Forelimb muscle (tissue), 1 donor: Measurements from ENCODE around the gene MYO18B. TPM values are rescaled to one million over a fixed set of nuclear protein-coding genes. Genes with fewer than 3 reads are reported as not detected.

ENCODE experiments used
- DNase-seq: peaks from one replicate; pipeline ENCODE4 v3.0.0-alpha.2; 2013; ENCODE audit warnings: low read depth
- polyA plus RNA-seq: library from polyadenylated mRNA; unstranded; fragments of 120-200 nt; gene quantifications from one replicate; pipeline ENCODE4 v1.2.1, GENCODE V29; 2013; ENCODE audit not compliant: insufficient read length

MYO18B gene
- polyA plus RNA-seq, 1 donor = 117 TPM

DNA sequence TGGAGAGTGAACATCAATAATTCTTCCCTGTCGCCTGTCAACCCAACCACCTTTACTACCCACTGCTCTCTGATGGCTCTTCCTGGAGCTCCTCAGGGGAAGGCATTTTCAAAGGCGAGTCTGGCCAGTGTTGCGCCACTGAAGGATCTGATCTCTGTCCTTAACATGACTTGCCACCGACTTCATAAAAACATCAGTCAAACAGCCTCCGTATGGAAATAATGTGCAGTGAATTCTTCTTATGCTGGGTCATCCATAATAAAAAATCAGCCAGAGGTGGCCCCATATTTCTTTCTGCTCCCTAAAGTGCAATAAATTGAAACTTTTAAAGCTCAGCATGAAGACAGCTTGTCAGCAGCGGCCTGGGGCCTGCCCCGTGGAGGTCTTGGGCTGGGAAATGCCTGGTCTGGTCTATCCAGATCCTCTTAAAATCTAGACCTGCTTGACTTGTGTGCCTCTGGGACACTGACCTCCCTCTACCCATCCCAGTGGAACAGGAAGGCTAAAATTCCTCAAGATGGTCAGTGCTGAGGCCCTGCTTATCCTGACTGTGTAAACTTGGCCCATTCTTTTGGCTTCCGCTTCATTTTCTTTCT, 199.5 kb downstream of the MYO18B start:
- DNase-seq = no peak

DNA sequence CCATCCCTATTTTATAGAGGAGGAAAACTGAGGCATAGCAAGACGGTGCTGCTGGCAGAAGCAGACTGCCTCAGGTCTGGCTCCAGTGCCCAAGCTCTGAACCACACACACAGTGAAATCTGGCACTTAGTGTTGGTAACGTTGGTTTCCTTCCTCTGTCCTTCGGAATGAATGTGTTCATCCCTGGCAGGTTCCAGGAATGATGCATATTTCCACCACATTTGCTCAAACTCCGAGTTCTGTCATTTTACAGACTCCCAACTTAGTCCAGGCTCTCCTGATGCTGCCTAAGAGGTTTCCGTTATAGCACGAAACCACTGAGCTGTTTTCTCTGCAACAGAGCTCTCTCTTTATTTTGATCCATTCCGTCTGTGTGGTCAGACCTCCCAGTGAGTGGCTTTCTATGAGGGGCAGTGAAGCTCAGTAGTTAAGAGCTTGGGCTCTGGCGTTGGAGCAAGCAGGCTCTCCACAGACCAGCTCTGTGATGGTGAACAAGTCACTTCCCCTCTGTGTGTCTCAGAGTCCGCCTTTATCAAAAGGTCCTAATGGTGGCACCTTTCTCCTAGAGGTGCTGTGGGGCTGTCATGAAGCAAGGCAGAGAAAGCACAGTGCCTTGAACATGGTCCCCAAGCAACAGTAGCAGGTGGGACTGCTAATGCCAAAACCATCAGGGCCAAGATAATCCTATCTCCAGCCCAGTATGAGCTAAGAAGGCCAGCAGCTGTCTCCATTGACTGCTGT, 200.3 kb downstream of the MYO18B start:
- DNase-seq = no peak

DNA sequence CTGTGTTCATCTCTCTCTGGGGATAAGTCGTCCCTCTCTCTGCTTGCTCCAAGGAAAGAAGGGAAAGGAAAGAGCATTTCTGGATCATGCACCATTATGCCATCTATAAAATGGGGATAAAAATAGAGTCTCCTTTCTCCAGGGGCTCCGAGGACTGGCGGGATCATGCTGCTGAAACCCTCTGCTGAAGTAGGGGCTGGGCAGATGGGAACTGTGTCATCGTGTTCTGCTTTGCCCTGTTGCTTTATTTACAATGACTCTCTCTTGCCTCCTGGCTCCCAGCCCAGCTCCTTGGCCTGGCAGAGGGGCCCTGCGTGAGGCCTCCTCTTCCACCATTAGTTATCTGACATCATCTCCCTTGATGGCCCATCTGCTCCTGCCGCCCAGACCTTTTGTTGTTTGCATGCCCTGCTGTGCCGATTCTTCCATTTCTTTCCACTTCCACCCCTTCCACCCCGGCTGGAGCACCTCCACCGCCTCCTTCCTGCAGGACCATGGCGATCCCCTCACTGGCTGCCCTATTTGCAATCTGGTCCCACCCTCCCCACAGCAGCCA, 200.9 kb downstream of the MYO18B start:
- DNase-seq = no peak

DNA sequence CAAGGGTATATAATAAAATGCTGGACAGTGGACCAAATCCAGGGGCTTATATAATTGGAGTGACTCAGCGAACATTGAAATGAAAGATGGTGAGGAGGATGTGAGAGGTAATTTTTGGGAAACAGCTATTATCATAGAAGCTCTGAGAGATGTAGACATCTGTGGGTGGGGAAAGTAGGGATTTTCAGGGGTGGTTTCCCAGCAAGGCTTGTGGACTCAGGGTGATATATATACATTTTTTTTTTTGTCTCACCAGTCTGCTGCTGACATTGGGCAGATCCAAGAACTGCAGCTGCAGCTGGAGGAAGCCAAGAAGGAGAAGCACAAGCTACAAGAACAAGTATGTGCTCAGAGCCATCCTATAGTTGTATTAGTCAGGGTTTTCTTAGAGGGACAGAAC, 208.1 kb downstream of the MYO18B start:
- DNase-seq = no peak

DNA sequence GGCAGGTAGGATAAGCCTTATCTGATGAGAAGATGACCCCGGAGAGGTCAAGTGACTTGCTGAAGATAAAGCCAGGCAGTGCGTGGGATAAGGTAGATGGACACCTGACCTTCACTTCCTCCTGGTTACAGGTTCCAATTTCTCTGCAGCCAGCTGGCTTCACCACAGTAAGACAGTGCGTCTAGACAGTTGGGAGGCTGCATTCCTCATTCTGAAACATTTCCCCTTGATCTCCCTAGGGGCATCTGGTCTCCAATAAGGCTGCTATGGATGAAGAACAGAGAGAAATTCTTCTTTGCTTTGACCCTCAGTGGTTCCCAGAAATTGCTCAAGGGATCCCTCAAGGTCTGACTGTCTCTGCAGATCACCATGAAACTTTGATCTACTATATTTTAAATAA, 211.3 kb downstream of the MYO18B start:
- DNase-seq = no peak

DNA sequence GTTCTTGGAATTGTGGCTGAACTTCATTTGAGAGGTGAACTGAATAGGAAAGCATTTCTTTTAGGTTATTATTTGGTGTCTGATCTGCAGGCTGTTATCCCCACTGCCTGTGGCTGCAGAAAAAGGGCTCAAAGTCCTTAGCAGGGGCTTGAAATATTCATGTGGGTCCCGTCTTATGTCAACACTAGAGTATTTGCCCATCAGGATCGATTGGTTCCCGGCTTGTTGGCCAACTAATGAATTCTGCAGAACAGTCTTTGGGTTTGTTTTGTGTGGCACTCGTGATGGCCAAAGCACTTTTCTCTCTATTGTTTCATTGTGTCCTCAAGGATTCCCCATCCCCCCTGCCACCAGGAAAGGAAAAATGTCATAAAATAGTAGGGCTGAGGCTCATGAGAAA, 211.9 kb downstream of the MYO18B start:
- DNase-seq = no peak

DNA sequence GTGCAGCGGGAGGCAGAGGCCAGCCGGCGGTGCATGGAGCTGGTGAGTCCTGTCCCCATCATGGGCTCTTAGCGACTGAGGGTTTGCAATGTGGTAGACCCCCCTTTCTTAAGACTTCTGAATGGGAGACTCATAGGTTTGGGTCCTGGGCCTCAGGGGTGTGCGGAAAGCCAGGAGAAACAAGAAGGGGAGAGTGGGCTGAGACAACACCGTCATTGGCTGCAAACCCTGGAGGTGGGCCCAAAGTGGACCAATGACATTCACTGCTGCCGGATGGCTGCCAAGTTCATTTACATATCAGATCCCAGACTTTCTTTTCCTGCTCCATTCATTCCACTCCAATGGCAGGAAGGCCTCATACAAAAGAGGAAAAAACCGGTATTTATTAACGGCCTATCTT, 213.3 kb downstream of the MYO18B start:
- DNase-seq = no peak

DNA sequence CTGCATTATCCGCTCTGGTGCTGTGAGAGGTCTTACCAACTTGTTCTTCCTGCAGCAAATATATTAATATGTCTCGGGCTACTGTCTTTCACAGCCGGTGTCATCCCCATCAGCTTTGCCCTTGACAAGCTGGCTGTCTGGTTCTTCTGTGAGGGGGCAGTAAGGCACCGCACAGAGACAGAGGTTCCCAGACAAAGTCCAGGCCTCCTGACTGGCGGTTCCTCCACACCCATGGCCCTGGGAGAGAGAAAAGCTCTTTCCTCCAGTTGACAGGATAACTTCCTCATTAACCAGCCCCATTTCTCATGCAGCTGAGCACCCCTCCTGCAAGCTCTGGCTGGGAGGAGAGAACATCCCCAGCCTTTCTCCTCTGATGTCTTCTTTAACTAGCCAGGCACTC, 214.8 kb downstream of the MYO18B start:
- DNase-seq = no peak

DNA sequence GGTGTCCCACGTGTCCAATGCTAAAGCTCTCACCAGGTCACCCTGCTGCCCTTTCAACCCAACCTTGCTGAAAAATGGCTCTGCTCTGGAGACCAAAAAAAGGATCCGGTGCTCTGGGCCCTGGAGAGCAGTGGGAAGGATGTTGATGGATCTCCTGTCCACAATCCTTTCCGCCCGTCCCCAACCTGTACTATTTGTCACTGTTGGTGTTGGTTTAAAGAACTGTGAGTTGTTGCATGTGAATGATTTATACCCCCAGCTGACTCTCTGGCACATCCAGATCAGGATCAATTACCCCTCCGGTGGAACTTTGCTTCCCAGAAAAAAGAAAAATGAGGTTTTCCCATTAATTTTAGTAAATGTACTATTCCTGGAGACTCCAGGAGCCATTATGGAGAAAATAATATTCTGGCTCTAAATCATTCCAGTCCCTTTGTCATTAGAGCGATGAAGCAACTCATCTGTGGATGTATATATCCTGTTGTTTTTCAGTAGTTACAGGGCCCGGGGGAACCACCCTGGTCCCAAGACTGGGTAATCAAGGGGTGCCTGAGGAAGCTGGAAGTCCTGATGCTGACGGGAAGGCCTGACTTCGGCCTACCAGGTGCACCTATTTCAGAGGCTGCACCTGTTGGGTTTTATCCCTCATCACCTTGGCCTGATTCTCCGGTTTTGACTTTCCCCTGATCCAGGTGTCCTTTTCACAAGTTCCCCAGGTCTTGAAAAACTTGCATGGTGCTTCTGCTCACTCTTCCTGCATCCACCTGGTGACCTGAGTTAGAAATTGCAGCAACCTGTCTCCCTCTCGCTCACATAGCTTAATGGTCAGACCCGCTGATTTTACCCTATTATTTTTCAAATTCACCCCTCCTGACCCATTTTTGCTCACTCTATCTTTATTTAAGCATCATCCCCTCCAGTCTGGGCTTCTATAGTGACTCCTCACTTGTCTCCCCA, 218.1 kb downstream of the MYO18B start:
- DNase-seq = no peak

DNA sequence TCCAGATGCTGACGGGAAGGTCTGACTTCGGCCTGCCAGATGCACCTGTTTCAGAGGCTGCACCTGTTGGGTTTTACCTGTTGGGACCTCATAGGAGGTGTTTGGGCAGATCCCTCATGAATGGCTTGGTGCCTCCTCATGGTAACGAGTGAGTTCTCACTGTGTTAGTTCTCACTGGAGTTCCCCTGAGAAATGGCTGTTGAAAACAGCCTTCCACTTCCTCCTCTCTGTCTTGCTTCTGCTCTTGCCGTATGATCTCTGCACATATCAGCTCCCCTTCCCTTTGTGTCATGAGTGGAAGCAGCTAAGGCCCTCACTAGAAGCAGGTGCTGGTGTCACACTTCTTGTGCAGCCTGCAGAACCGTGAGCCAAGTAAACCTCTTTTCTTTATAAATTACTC, 219.7 kb downstream of the MYO18B start:
- DNase-seq = no peak

DNA sequence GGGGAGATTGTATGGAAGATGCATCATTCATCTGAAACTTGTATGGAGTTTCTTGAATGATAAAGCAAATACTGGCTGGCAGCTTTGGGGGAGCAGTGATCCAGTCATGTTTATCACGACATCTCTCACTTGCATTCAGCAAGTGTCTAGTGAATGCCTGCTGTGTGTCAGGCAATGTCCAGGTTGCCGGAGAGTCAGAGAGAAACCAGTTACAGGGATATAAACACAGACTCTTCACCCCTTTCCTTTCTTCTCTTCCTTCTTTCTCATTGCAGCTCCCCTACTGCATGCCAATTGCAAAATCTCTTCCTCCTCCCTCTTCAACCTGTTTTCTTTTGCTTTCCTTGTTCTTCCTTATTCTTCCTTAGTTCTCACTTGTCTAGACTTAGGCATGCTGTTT, 220.7 kb downstream of the MYO18B start:
- no peak for DNase-seq

DNA sequence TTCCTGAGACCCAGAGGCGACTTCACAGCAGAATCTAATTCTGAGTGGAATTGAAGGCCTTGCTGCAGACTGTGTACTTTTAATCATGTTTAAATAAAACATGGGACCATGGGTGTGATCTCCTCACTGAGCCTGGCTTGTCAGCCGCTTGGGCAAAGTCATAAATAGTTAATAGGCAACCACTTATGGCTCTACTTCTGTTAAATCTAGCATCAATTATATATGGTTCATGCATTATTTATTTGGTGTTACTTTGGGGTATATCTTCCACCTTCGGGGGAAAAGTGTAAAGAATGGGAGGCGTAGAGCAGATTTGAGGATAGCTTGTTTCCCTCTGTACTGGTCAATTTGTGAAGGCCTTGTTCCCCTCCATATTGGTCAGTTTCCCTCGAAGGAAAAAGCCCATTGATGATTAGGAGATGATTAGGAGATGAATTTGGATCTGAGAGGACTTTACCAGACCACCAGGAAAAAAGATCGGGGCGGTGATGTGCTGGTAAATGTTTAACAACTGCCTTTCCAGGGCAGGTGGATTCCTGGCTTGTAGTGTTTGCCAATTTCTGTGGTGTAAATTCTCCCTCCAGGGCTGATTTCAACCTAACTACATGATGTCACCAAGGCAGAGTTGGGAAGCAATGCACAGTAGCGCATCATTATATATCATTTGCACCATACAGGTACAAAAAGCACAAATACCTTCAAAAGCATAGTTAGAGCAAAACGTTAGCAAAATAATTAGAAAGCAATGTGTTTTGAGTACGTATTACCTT, 223.2 kb downstream of the MYO18B start:
- DNase-seq = no peak

DNA sequence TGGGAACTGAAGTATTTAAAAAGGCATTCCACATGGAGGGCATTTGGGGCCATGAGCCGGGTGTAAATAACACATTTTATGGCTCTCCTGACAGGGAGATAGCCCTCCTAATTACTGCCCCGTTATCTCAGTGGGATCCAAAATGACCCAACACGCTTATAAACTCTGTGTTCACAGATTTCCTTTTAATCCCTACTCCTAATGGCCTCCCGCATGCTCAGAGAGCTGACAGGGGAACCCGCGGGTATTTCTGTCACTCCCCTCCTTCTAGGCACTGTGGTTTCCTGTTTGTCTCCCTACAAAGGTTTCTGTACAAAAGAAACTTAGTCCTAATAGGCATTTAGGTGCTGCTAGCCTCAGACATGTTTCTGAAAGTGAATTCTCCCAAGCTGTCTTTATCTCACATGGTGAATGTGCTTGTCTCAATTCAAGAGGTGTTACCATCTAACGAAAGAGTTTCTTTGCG, 224.5 kb downstream of the MYO18B start:
- no peak for DNase-seq

DNA sequence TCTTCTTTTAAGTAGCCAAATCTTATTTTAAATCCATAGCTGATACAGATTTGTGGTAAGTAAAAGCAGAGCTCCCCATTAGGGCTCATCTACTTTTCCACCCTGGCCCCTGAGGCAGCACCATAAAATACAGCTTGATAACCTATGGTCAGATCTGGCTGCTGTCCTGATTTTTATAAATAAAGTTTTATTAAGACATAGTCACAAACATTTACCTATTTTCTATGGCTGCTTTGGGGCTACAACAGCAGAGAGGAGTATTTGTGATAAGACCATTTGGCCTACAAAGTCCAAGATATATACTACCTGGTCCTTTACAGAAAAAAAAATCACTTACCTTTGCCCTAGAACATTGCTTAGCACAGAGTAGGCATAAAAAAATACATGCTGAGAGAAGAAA, 227.3 kb downstream of the MYO18B start:
- DNase-seq = no peak

DNA sequence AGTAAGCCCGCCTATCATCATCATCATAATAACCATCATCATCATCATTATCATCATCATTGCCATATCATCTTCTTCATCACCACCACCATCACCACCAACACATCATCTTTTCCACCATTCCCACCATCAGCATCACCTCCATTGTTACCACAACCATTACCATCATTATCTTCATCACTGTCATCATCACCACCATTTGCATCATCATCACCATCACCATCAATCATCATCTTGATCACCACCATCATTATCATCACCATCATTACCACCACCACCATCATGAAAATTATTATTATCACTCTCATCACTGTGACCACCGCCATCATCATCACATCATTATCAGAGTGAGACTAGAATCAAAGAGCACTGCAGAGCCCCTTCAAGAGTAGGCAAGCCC, 227.9 kb downstream of the MYO18B start:
- DNase-seq = no peak

DNA sequence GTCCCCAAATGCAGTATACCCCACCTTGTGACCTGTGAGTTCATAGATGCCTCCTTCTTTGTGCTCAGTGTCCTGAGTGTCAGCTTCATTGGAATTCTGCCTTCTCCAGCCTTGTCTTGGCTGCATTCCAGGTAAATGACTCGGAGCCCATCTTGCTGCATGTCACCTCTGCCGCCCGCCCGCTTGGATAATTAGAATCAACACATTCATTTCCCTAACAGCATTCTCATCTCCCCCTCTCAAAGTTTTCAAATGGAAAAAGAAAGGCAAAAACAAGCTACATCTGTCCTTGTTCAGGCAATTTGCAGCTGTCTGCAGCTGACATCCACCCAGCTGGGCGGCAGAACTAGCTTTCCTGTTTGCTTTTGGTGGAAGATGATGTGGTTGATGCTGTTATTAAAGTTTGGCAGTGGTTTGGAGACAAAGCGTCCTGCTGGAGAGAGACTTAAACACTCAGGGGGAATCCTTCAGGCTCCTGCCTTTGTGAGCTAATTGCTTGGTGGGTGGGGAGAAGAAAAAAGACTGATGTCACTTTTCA, 228.5 kb downstream of the MYO18B start:
- no peak for DNase-seq

DNA sequence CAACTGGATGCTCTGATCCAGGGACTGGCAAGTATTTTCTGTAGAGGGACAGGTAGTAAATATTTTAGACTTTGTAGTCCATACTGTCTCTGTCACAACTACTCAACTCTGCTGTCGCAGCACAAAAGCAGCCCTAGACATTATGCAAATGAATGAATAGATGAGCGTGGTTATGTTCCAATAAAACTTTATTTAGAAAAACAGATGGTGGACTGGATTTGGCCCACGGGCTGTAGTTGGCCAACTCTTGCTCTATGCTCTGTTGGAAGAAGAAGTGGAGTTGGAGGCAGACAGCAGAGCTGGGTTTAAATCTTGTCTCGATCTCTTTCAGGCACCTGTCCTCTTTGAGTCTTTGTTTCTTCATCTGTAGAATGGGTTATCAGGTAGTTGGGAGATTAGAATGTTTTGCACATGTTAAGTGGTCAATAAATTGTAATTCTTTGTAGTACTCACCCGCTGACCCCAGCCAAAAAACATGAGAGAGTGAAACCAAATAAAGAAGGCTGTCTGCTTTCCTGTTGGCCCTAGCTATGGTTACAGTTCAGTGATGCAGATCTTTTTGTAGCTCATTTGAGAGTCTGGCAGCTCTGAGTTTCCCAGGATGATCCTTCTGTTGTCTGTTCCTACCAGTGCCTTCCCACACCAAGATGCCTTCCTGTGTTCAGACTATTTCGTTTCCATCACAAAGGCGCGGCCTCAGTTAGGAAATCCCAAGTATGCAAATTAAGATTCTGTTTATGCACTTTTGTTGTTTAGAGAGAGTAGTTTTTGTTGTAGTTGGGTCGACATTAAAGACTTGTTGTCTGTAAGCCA, 229.2 kb downstream of the MYO18B start:
- no peak for DNase-seq

DNA sequence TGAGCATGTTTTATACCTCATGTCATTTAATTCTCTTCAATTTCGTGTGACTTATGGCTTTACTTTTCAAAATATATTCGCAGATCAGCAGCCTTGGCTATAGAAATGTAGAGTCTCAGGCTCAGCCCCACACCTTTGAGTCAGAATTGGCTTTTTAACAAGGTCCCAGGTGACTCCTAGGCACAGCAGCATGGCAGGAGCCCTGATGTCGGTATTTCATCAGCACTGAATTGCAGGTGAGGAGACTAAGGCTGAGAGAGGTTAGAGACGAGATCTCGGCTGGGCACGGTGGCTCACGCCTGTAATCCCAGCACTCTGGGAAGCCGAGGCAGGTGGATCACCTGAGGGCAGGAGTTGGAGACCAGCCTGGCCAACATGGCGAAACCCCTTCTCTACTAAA, 230.4 kb downstream of the MYO18B start:
- DNase-seq = no peak

DNA sequence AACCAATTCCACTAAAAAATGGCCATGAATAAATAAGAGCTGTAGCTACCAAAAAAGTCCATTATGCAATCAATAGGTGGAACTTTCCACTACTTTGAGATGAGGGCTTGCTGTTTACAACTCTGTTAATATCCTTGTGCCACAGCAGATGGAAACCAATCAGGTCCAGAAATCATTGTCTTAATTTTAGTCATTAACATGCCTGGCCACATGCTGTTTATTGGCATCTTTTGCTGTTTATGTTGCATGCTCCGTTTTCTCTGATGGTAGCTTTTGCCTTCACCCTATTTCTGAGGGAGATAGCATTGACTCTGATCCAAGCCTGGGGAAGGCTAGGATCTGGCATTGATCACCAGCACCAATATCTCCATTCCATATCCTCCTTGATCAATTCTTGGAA, 234.4 kb downstream of the MYO18B start:
- DNase-seq = no peak

DNA sequence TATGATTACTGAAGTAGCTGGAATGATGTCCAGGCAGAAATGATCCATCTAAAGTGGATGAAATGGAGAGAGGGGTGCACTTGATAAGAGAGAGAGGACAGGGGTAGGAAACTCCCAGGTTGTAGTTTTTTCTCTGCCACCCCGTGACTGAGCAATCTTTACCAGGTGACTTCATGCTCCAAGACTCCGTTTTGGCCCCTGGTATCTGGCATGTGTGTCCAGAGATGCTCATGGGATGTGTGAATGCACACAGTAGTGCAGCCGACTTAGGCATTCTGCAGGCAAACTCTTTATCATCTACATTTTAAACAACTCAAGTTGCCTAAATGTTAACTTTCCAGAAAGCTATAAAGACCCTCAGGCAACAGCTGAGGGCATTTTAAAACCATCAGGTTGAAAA, 238.0 kb downstream of the MYO18B start:
- DNase-seq = no peak
